H1 (cell line): ENCODE results near the gene TIE1. TPM values are rescaled to one million over a fixed set of nuclear protein-coding genes. Genes with fewer than 3 reads are reported as not detected.

Source experiments
- CTCF ChIA-PET: fragments of 300-600 bp; sonication (Branson Sonifier 250); formaldehyde crosslinking; loops from one replicate; lab custom pipeline; 2021; ENCODE audit not compliant: partially characterized antibody; lab: Charles Lee
- POLR2A ChIA-PET: fragments of 300-600 bp; sonication (Branson Sonifier 250); formaldehyde crosslinking; loops from one replicate; lab custom pipeline; 2021; ENCODE audit warnings: inconsistent platforms; ENCODE audit not compliant: partially characterized antibody; lab: Charles Lee
- DNase-seq, 2 experiments: peaks; one replicate each; pipeline versions ENCODE4 v3.0.0 to v3.0.0-alpha.2; 2010 to 2022; ENCODE audit warnings: low spot score in 2 of 2, low read depth in 1 of 2, mixed read lengths in 1 of 2
- FAIRE-seq: peaks from 2 replicates; lab custom pipeline; 2011; peaks lifted over from hg19 to GRCh38; lab: Jason Lieb, UNC
- H2AFZ ChIP-seq: 2 replicates; pipeline ENCODE4 v1.8.1; 2012; ENCODE audit warnings: low read length, inconsistent platforms
- H2AK5ac ChIP-seq: 2 replicates; pipeline ENCODE4 v1.6.1; 2013; ENCODE audit warnings: low read depth, low read length
- H2BK120ac ChIP-seq: replicated peaks from 2 replicates; pipeline ENCODE3; 2013; ENCODE audit warnings: low read depth, low read length, inconsistent platforms
- H2BK12ac ChIP-seq: 2 replicates; pipeline ENCODE4 v1.6.1; 2013; ENCODE audit warnings: low read depth, low read length
- H2BK15ac ChIP-seq: 2 replicates; pipeline ENCODE4 v1.6.1; 2013; ENCODE audit warnings: low read length
- H2BK20ac ChIP-seq: 2 replicates; pipeline ENCODE4 v1.6.1; 2013; ENCODE audit warnings: low read length
- H2BK5ac ChIP-seq: 2 replicates; pipeline ENCODE4 v1.6.1; 2013; ENCODE audit warnings: low read depth, low read length
- H3K14ac ChIP-seq: 2 replicates; pipeline ENCODE4 v1.6.1; 2013; ENCODE audit warnings: inconsistent platforms; ENCODE audit not compliant: insufficient read length
- H3K18ac ChIP-seq: 2 replicates; pipeline ENCODE4 v1.6.1; 2013; ENCODE audit warnings: low read length; ENCODE audit errors: extremely low read depth
- H3K23ac ChIP-seq: 2 replicates; pipeline ENCODE4 v1.6.1; 2013; ENCODE audit warnings: inconsistent platforms; ENCODE audit not compliant: insufficient read length
- H3K23me2 ChIP-seq: 2 replicates; pipeline ENCODE4 v1.6.1; 2013; ENCODE audit warnings: low read depth, low read length
- H3K27ac ChIP-seq: 2 replicates; pipeline ENCODE4 v1.6.1; 2011; ENCODE audit warnings: low read depth, low read length, inconsistent platforms
- H3K27me3 ChIP-seq, 4 experiments: replicated peaks in 1 of 4; 1 replicate in 1 of 4; 2 replicates in 3 of 4; pipeline versions ENCODE4 v1.6.1 to v1.8.1; 2011 to 2013; ENCODE audit warnings: low read length in 3 of 4, mild to moderate bottlenecking in 3 of 4, inconsistent platforms in 2 of 4, mixed read lengths in 2 of 4, moderate library complexity in 1 of 4; ENCODE audit not compliant: control insufficient read depth in 3 of 4, insufficient read depth in 3 of 4; ENCODE audit errors: extremely low read depth in 1 of 4
- H3K36me3 ChIP-seq, 4 experiments: 2 replicates each; pipeline versions ENCODE4 v1.6.1 to v1.8.1; 2011 to 2013; ENCODE audit warnings: mild to moderate bottlenecking in 4 of 4, low read length in 3 of 4, moderate library complexity in 2 of 4, control low read depth in 1 of 4, inconsistent platforms in 1 of 4; ENCODE audit not compliant: insufficient read depth in 4 of 4, control insufficient read depth in 2 of 4
- H3K4ac ChIP-seq: replicated peaks from 2 replicates; pipeline ENCODE3; 2013; ENCODE audit warnings: low read length, low read depth, mixed read lengths, inconsistent platforms; ENCODE audit not compliant: insufficient read length
- H3K4me1 ChIP-seq, 4 experiments: replicated peaks in 1 of 4; 1 replicate in 1 of 4; 2 replicates in 3 of 4; pipeline versions ENCODE4 v1.6.1 to v1.8.1; 2011 to 2013; ENCODE audit warnings: low read length in 3 of 4, inconsistent platforms in 2 of 4, mixed read lengths in 1 of 4; ENCODE audit not compliant: insufficient read depth in 4 of 4, control insufficient read depth in 3 of 4
- H3K4me2 ChIP-seq, 2 experiments: 2 replicates each; pipeline versions ENCODE4 v1.6.1 to v1.8.1; 2011 to 2013; ENCODE audit warnings: low read depth in 2 of 2, low read length in 2 of 2, control low read depth in 1 of 2, inconsistent platforms in 1 of 2, mild to moderate bottlenecking in 1 of 2; ENCODE audit not compliant: insufficient read depth in 1 of 2
- H3K4me3 ChIP-seq, 4 experiments: fragments of 200-600, 300-600 bp in 1 of 4; sonication (generic), shearing (Covaris generic), sonication (Bioruptor Twin) in 1 of 4; 2 replicates each; pipeline versions ENCODE4 v1.5.1 to v1.8.1; 2011 to 2016; ENCODE audit warnings: low read length in 4 of 4, low read depth in 3 of 4, control low read depth in 2 of 4, inconsistent platforms in 2 of 4, mild to moderate bottlenecking in 2 of 4, mixed read lengths in 1 of 4, moderate library complexity in 1 of 4; ENCODE audit not compliant: insufficient read depth in 2 of 4; ENCODE audit errors: extremely low read depth in 1 of 4
- H3K56ac ChIP-seq: replicated peaks from 2 replicates; pipeline ENCODE3; 2013; ENCODE audit warnings: low read depth, mild to moderate bottlenecking, mixed read lengths, low read length, inconsistent platforms; ENCODE audit not compliant: insufficient read length
- H3K79me1 ChIP-seq: 2 replicates; pipeline ENCODE4 v1.6.1; 2013; ENCODE audit warnings: low read depth, low read length, control low read depth
- H3K79me2 ChIP-seq, 2 experiments: 2 replicates each; pipeline versions ENCODE4 v1.6.1 to v1.8.1; 2012 to 2013; ENCODE audit warnings: low read length in 2 of 2, mild to moderate bottlenecking in 2 of 2, inconsistent platforms in 1 of 2; ENCODE audit not compliant: insufficient read depth in 2 of 2, control insufficient read depth in 1 of 2
- H3K9ac ChIP-seq, 4 experiments: replicated peaks in 1 of 4; 1 replicate in 1 of 4; 2 replicates in 3 of 4; pipeline versions ENCODE4 v1.6.1 to v1.8.1; 2011 to 2013; ENCODE audit warnings: low read depth in 3 of 4, low read length in 3 of 4, control low read depth in 2 of 4, mild to moderate bottlenecking in 2 of 4, moderate library complexity in 2 of 4, inconsistent platforms in 1 of 4; ENCODE audit errors: extremely low read depth in 1 of 4
- H3K9me3 ChIP-seq, 2 experiments: 2 replicates each; pipeline versions ENCODE4 v1.6.1 to v1.8.1; 2012 to 2013; ENCODE audit warnings: mild to moderate bottlenecking in 2 of 2, moderate library complexity in 2 of 2, control low read depth in 1 of 2, inconsistent platforms in 1 of 2, low read depth in 1 of 2, low read length in 1 of 2, mixed read lengths in 1 of 2; ENCODE audit not compliant: insufficient read depth in 2 of 2
- H4K20me1 ChIP-seq, 2 experiments: replicated peaks in 1 of 2; 2 replicates each; pipeline versions ENCODE3 to v1.8.1; 2011 to 2013; ENCODE audit warnings: inconsistent platforms in 2 of 2, low read length in 2 of 2, mild to moderate bottlenecking in 1 of 2; ENCODE audit not compliant: insufficient read depth in 2 of 2, control insufficient read depth in 1 of 2
- H4K5ac ChIP-seq: 2 replicates; pipeline ENCODE4 v1.6.1; 2013; ENCODE audit warnings: low read length, low read depth, mixed read lengths, inconsistent platforms; ENCODE audit not compliant: insufficient read length
- H4K8ac ChIP-seq: 2 replicates; pipeline ENCODE4 v1.8.0; 2013; ENCODE audit warnings: mild to moderate bottlenecking, moderate library complexity, low read length, inconsistent platforms; ENCODE audit not compliant: insufficient read depth; ENCODE audit errors: extremely low read depth
- H4K91ac ChIP-seq: replicated peaks from 2 replicates; pipeline ENCODE3; 2013; ENCODE audit warnings: low read length, mixed read lengths, inconsistent platforms; ENCODE audit not compliant: insufficient read length
- TBP ChIP-seq: IDR thresholded peaks from 2 replicates; pipeline ENCODE4 v1.6.1; 2011; ENCODE audit warnings: low read depth, low read length, improper control_type of control experiment
- WGBS, 2 experiments: shearing (Covaris generic) in 1 of 2; methylation state at CpG; one replicate each; pipeline versions ENCODE4 v1.1.6 to v1.1.7; 2013 to 2015; ENCODE audit warnings: low lambda C conversion rate in 2 of 2, mixed read lengths in 2 of 2, inconsistent platforms in 1 of 2, low coverage in 1 of 2, missing lambda C conversion rate in 1 of 2; ENCODE audit not compliant: insufficient replicate concordance in 2 of 2, insufficient coverage in 1 of 2, insufficient read length in 1 of 2; ENCODE audit errors: extremely low coverage in 1 of 2, missing lambda C conversion rate in 1 of 2; 5-methylcytosine and 5-hydroxymethylcytosine counted together
- polyA plus RNA-seq, 7 experiments: library from polyadenylated mRNA; depleted of rRNA in 3 of 7; stranded (reverse) in 5 of 7; unstranded in 2 of 7; fragments of >200 nt in 5 of 7; fragments of 200-250 nt in 2 of 7; gene quantifications; 1 replicate in 5 of 7; 2 replicates in 1 of 7; 4 replicates in 1 of 7; pipeline versions ENCODE4 v1.2.1 to v1.2.3, GENCODE V29; 2011 to 2013; ENCODE audit warnings: missing spikeins in 2 of 7, mixed read lengths in 2 of 7
- total RNA-seq: library from RNA; stranded (reverse); fragmentation: NEBNext Ultra II Directional; extraction: Animal tissue kit (Norgen Biotek cat#: 25700); gene quantifications from 2 replicates; pipeline ENCODE4 v1.2.1, GENCODE V29; 2021

The TIE1 gene
- total and polyA plus RNA-seq, 2 of the 8 experiments (the other 6 are each of a cell fraction or from before 2014, with no cell fraction given), result 0.74 to 2.2 TPM

GRCh38 chr1:43279161-43279560 lies 21.6 kb upstream of the TIE1 start:
- H3K4ac ChIP-seq, result no peak overlapping the region
- H3K36me3 ChIP-seq, result no peaks in the 10 kb centered on the region
- H4K5ac ChIP-seq, result no peak overlapping the region
- no peak overlapping the region for H2BK20ac ChIP-seq
- H3K14ac ChIP-seq, result no peak overlapping the region
- H2AFZ ChIP-seq, result no peak overlapping the region
- H3K79me2 ChIP-seq, result no peaks in the 10 kb centered on the region
- H3K27ac ChIP-seq, result no peak overlapping the region
- no peak overlapping the region for H2AK5ac ChIP-seq
- 90% methylated on average over 5 of the region's 5 CpGs; no CpG with 5 or more reads in 1 of the 2 experiments for WGBS, 2 experiments
- H3K79me1 ChIP-seq, result no peaks in the 10 kb centered on the region; the same call in 1 of the 2 replicates
- no peak overlapping the region for H4K91ac ChIP-seq
- no peak overlapping the region for H3K23ac ChIP-seq
- H3K4me3 ChIP-seq, result no peak overlapping the region
- H3K23me2 ChIP-seq, result no peaks in the 10 kb centered on the region; the same call in 1 of the 2 replicates
- H2BK12ac ChIP-seq, result no peak overlapping the region
- no peak overlapping the region for H2BK120ac ChIP-seq
- no peak overlapping the region for H4K8ac ChIP-seq
- no peak overlapping the region for H3K18ac ChIP-seq
- FAIRE-seq (no peak), DNase-seq (no peak)
- no peaks in the 10 kb centered on the region for H4K20me1 ChIP-seq
- no peak overlapping the region for H3K56ac ChIP-seq
- no peaks in the 10 kb centered on the region for H3K27me3 ChIP-seq
- ChIA-PET POLR2A (interaction anchor here (3.1 kb wide), 1 partner anchor 9 kb away, joined by 16 read pairs; the partner anchor contains the start of gene TMEM125), CTCF (interaction anchor here (1.0 to 1.4 kb wide), 2 partner anchors 19 to 22 kb away, joined by 3 read pairs; no protein-coding TSS in a partner anchor)
- H2BK5ac ChIP-seq, result no peak overlapping the region
- H3K9me3 ChIP-seq, result no peaks in the 10 kb centered on the region
- no peak overlapping the region for H3K4me2 ChIP-seq
- H3K9ac ChIP-seq, result no peak overlapping the region
- H3K4me1 ChIP-seq, result no peaks in the 10 kb centered on the region; a peak in 2 of 7 replicates
- H2BK15ac ChIP-seq, result no peak overlapping the region
- TF ChIP-seq TBP, result no peak
